GM12864 (cell line): ENCODE measurements around the gene LPP.
"Not testable (repeated sequence)": the region's sequence is repeated elsewhere in the genome, so short reads cannot be mapped to it uniquely, and the experiment has no call there.

Source experiments
- DNase-seq: peaks from one replicate; pipeline ENCODE4 v3.0.0-alpha.2; 2011; ENCODE audit warnings: low read depth
- H3K4me3 ChIP-seq: 2 replicates; pipeline ENCODE4 v1.5.1; 2011; ENCODE audit warnings: mild to moderate bottlenecking, low read depth, low read length, control low read depth
- TF ChIP-seq, protein P1 (sequence below): IDR thresholded peaks from 2 replicates; pipeline ENCODE4 v1.5.1; 2011; ENCODE audit warnings: low read depth, mild to moderate bottlenecking, moderate library complexity, low read length, control low read depth, inconsistent platforms; ENCODE audit errors: missing control alignments

The LPP gene

DNA sequence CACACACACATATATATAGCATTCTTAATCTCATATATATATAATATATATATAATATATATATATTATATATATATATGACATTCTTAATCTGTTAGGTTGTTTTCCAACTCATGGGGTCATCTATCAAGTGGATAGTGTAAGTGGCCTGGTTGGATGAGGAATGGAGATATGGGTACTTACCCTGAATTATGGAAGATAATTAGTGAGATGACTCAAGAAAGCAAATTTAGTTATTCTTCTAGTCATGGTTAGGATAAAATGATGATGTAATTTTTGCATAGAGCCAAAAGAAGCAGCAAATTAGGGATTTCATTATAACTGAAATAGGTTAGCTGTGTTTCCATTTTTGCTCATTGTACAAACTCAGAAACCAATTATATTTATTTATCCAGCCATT, 448.2 kb downstream of the LPP start:
- DNase-seq = no peak
- no peak overlapping the region for H3K4me3 ChIP-seq
- TF ChIP-seq, protein P1, sequence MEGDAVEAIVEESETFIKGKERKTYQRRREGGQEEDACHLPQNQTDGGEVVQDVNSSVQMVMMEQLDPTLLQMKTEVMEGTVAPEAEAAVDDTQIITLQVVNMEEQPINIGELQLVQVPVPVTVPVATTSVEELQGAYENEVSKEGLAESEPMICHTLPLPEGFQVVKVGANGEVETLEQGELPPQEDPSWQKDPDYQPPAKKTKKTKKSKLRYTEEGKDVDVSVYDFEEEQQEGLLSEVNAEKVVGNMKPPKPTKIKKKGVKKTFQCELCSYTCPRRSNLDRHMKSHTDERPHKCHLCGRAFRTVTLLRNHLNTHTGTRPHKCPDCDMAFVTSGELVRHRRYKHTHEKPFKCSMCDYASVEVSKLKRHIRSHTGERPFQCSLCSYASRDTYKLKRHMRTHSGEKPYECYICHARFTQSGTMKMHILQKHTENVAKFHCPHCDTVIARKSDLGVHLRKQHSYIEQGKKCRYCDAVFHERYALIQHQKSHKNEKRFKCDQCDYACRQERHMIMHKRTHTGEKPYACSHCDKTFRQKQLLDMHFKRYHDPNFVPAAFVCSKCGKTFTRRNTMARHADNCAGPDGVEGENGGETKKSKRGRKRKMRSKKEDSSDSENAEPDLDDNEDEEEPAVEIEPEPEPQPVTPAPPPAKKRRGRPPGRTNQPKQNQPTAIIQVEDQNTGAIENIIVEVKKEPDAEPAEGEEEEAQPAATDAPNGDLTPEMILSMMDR = no peak

DNA sequence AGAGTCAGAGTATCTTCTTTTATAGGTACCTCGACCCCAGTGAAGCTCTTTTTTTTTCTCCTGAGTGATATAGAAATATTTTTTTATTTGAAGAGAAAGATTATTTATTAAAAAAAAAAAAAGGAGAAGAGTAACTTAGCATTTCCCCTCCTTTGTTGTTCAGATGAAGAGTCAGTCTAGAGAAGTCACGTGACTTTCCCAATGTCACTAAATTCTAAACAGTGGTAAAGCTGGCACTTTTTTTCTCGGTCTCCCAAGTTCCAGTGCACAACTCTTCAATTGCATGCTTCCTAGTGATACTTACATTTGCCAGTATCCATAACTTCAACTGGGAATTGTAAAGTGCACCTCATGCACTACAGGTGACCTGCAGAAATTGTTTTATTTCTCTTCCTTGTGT, 448.7 kb downstream of the LPP start:
- DNase-seq = no peak
- H3K4me3 ChIP-seq = no peak overlapping the region
- TF ChIP-seq, protein P1 = no peak

DNA sequence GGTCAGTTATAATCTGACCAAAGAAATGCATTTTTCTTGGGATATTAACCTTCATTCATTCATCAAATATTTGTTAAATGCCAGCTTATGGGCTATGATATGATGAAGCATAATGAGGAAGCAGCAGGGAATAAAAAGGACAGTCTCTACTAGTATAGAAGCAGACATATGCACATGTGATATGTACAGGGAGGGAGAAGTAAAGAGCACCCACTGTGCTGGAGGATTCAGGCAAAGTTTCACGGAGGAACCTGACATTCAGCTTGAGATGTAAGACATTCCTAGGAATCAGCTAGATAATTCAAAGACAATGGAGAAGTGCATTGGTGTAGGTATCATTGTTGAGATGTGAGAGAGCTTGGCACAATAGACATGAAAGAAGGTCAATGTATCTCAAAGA, 450.7 kb downstream of the LPP start:
- DNase-seq = no peak
- no peak overlapping the region for H3K4me3 ChIP-seq
- TF ChIP-seq, protein P1 = no peak

DNA sequence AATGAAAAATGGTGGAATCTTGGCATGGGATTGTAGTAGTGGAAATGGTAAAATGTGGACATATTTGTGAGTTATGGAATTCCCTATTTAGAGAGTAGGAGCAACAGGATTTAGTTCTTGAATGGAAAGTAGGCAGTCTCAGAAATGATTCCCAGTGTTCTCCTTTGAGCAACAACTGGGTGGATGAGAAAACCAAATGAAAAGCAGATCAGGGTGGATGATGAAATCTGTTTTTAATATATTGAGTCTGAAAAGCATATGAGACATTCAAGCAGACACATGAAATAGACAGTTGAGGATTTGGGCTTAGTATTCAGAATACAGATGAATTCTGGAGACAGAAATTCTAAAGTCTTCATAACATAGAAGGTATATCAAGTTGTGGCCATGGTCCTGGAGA, 451.3 kb downstream of the LPP start:
- H3K4me3 ChIP-seq = no peak overlapping the region
- TF ChIP-seq, protein P1 = no peak
- DNase-seq = no peak

DNA sequence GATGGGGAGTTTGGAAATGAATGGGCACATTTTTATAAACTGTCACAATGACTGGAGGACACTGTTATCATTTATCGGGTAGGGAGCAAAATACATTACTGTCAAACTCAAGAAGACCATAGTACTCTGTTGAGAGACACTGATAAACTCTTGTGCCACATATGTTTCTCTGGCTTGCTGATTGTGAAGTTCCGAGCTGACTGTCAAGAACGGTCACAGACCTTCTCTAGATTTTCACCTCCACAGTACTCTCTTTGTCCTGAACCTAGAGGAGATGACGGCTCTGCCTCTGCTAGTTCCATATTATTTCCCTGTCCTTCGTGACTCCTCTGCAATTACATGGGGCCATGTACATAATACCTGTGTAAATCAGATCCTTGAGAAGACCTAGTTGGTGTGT, 451.9 kb downstream of the LPP start:
- no peak overlapping the region for H3K4me3 ChIP-seq
- TF ChIP-seq, protein P1 = no peak
- DNase-seq = no peak

DNA sequence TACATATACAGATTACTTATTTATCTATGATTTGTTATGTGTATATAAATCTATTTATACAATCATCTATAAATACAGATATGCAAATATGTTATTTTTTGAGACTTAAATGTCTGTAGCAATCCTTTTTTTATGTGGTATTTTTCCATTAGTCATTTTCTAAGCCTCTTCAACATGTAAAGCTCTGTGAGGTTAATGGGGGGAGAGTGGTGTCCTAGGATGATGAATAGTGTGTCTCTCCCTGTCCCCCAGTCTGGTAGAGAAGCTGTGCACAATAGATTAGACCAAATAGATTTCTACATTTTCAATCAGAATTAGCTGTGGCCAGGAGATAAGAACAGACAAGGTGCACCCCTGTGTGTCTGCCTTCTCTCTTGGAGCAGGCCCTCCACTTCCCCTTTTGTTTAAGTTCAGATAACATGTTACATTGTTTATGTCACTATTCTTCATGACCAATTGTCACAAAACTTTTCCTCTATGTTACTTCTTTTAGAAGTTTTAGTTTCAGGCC, 453.9 kb downstream of the LPP start:
- no peak overlapping the region for H3K4me3 ChIP-seq
- no peak for DNase-seq
- TF ChIP-seq, protein P1 = no peak

DNA sequence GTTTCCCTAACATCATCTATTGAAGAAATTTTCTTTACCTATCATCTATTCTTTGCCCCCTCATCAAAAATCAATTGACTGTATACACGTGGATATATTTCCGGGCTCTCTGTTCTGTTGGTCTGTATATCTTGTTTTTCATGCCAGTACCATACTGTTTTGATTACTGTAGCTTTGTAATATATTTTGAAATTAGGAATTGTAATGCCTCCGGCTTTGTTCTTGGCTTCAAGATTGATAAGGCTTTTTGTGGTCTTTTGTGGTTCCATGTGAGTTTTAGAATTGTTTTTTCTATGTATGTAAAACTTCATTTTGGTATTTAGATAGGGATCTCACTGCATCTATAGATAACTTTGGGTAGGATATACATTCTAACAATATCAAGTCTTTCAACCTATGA, 454.4 kb downstream of the LPP start:
- no peak overlapping the region for H3K4me3 ChIP-seq
- TF ChIP-seq, protein P1 = no peak
- no peak for DNase-seq

DNA sequence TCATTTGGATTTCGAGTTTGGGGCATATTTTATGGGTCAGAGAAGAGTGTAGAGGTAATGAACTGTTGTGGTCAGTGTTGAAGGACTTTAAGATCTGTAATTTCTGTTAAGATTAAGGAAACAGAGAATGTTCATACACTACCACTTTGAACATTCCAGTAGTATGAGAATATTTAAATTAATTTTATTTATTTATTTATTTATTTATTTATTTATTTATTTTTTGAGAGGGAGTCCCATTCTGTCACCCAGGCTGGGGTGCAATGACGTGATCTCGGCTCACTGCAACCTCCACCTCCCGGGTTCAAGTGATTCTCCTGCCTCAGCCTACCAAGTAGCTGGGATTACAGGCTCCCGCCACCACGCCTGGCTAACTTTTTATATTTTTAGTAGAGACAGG, 459.8 kb downstream of the LPP start:
- not testable (repeated sequence) for H3K4me3 ChIP-seq, DNase-seq
